Measurements from ENCODE around the gene ANAPC10. TPM values are rescaled to one million over a fixed set of nuclear protein-coding genes. Genes with fewer than 3 reads are reported as not detected.
"Not testable (repeated sequence)": the region's sequence is repeated elsewhere in the genome, so short reads cannot be mapped to it uniquely, and the experiment has no call there.

Gene ANAPC10
- total and polyA plus RNA-seq, 2 donors (not counting 3 experiments of a cell fraction or from before 2014, with no cell fraction given) = 15.7 to 24.0 TPM

DNA sequence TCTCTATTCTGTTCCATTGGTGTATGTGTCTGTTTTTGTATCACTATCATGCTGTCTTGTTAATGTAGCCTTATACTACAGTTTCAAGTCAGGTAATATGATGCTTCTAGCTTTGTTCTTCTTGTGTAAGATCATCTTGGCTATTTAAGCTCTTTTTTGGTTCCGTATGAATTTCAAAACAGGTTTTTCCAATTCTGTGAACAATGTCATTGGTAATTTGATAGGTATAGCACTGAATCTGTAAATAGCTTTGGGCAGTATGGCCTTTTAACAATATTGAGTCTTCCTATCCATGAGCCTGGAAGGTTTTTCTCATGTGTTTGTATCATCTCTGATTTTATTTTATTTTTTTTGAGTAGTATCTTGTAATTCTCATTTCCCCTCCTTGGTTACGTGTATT is 94.3 kb downstream of the ANAPC10 start:
- no peak for TF ChIP-seq POLR2A (IDR thresholded peaks at IDR 0.05; ENCODE audit: low read depth, low read length)
- no peak for TF ChIP-seq CTCF (IDR thresholded peaks at IDR 0.05; ENCODE audit: extremely low read depth in 1 of 2, insufficient read depth in 1 of 2, low read depth in 1 of 2, low read length in 2 of 2)
- Histone ChIP-seq H3K4me2 (ENCODE audit: insufficient read depth, low read length) (no peak overlapping the region), H3K4me3 (replicated peaks in 1 of 3; ENCODE audit: insufficient read depth in 1 of 3, low read depth in 1 of 3, low read length in 3 of 3) (no peak overlapping the region), H3K9me1 (replicated peaks; ENCODE audit: control insufficient read depth, extremely low read depth, insufficient read depth, low read length) (no peaks in the 10 kb centered on the region), H3K79me2 (ENCODE audit: control insufficient read depth, insufficient read depth, low read length) (no peaks in the 10 kb centered on the region), H4K20me1 (replicated peaks; ENCODE audit: control insufficient read depth, extremely low read depth, insufficient read depth, low read length) (no peaks in the 10 kb centered on the region), H3K9ac (replicated peaks; ENCODE audit: extremely low read depth, insufficient read depth, low read length) (no peak overlapping the region), H3K27me3 (ENCODE audit: control insufficient read depth in 2 of 2, insufficient read depth in 2 of 2, low read length in 2 of 2) (no peaks in the 10 kb centered on the region), H3K27ac (ENCODE audit: insufficient read depth, low read depth, low read length) (no peak overlapping the region), H3K9me3 (replicated peaks; ENCODE audit: control insufficient read depth, insufficient read depth, low read length) (no peaks in the 10 kb centered on the region), H3K4me1 (ENCODE audit: control insufficient read depth, extremely low read depth, insufficient read depth, low read length) (no peaks in the 10 kb centered on the region), H3K36me3 (ENCODE audit: control insufficient read depth in 2 of 2, extremely low read depth in 1 of 2, insufficient read depth in 2 of 2, low read length in 2 of 2) (no peaks in the 10 kb centered on the region), H2AFZ (ENCODE audit: low read depth, low read length) (no peak overlapping the region)
- dilution Hi-C loops (cut with MboI; ENCODE audit: extremely low pct_ligation_motif_present, low sequenced_read_pairs) = no loop called here
- no peak for FAIRE-seq
- DNase-seq (ENCODE audit: low read depth, low spot score) = no peak
- BruUV-seq (replicated peaks) = no TSS peak
- ChIA-PET CTCF (no interaction called here), POLR2A (no interaction called here)
- intact Hi-C loops (cut with micrococcal nuclease) = no loop called here

- intact Hi-C loops (cut with micrococcal nuclease) (no loop called here), dilution Hi-C loops (cut with MboI; ENCODE audit: extremely low pct_ligation_motif_present, low sequenced_read_pairs) (no loop called here)
- no peaks in the 10 kb centered on the region for H3K9me1 ChIP-seq (replicated peaks; ENCODE audit: control insufficient read depth, extremely low read depth, insufficient read depth, low read length)
- DNase-seq (ENCODE audit: low read depth, low spot score) (peak; percentile 15), FAIRE-seq (no peak)
- TF ChIP-seq CTCF (IDR thresholded peaks at IDR 0.05; ENCODE audit: extremely low read depth in 1 of 2, insufficient read depth in 1 of 2, low read depth in 1 of 2, low read length in 2 of 2) = no peak
- no peak for TF ChIP-seq POLR2AphosphoS5 (IDR thresholded peaks at IDR 0.05; ENCODE audit: insufficient read depth, low read depth, low read length)
- no peak for TF ChIP-seq MYC (IDR thresholded peaks at IDR 0.05; ENCODE audit: low read depth, low read length)
- no peak overlapping the region for H3K4me3 ChIP-seq (replicated peaks in 1 of 3; ENCODE audit: insufficient read depth in 1 of 3, low read depth in 1 of 3, low read length in 3 of 3)
- H3K9me3 ChIP-seq (replicated peaks; ENCODE audit: control insufficient read depth, insufficient read depth, low read length) = no peaks in the 10 kb centered on the region
- no peaks in the 10 kb centered on the region for H3K79me2 ChIP-seq (ENCODE audit: control insufficient read depth, insufficient read depth, low read length)
- POLR2A ChIA-PET = no interaction called here
- no peaks in the 10 kb centered on the region for H4K20me1 ChIP-seq (replicated peaks; ENCODE audit: control insufficient read depth, extremely low read depth, insufficient read depth, low read length)
- no TSS peak for BruUV-seq (replicated peaks)
- no peaks in the 10 kb centered on the region for H3K4me1 ChIP-seq (ENCODE audit: control insufficient read depth, extremely low read depth, insufficient read depth, low read length)
- H3K27ac ChIP-seq (ENCODE audit: insufficient read depth, low read depth, low read length) = no peak overlapping the region
- CTCF ChIA-PET = no interaction called here
- H3K4me2 ChIP-seq (ENCODE audit: insufficient read depth, low read length) = no peak overlapping the region
- no peak overlapping the region for H2AFZ ChIP-seq (ENCODE audit: low read depth, low read length)
- no peaks in the 10 kb centered on the region for H3K36me3 ChIP-seq (ENCODE audit: control insufficient read depth in 2 of 2, extremely low read depth in 1 of 2, insufficient read depth in 2 of 2, low read length in 2 of 2)
- no peaks in the 10 kb centered on the region for H3K27me3 ChIP-seq (ENCODE audit: control insufficient read depth in 2 of 2, insufficient read depth in 2 of 2, low read length in 2 of 2)
- H3K9ac ChIP-seq (replicated peaks; ENCODE audit: extremely low read depth, insufficient read depth, low read length) = no peak overlapping the region
Measured at GRCh38 chr4:145001635-145002034, 96.4 kb downstream of the ANAPC10 start.

DNA sequence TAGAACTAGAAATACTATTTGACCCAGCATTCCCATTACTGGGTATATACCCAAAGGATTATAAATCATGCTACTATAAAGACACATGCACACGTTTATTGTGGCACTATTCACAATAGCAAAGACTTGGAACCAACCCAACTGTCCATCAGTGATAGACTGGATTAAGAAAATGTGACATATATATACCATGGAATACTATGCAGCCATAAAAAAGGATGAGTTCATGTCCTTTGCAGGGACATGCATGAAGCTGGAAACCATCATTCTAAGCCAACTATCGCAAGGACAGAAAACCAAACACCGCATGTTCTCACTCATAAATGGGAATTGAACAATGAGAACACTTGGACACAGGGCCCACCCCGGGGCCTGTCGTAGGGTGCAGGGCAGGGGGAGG is 97.3 kb downstream of the ANAPC10 start:
- H3K4me3 ChIP-seq (replicated peaks in 1 of 3; ENCODE audit: insufficient read depth in 1 of 3, low read depth in 1 of 3, low read length in 3 of 3); dilution Hi-C loops (cut with MboI; ENCODE audit: extremely low pct_ligation_motif_present, low sequenced_read_pairs); H2AFZ ChIP-seq (ENCODE audit: low read depth, low read length); H3K9ac ChIP-seq (replicated peaks; ENCODE audit: extremely low read depth, insufficient read depth, low read length); FAIRE-seq; H4K20me1 ChIP-seq (replicated peaks; ENCODE audit: control insufficient read depth, extremely low read depth, insufficient read depth, low read length); POLR2A ChIA-PET; H3K9me3 ChIP-seq (replicated peaks; ENCODE audit: control insufficient read depth, insufficient read depth, low read length); H3K36me3 ChIP-seq (ENCODE audit: control insufficient read depth in 2 of 2, extremely low read depth in 1 of 2, insufficient read depth in 2 of 2, low read length in 2 of 2); DNase-seq (ENCODE audit: low read depth, low spot score); H3K27me3 ChIP-seq (ENCODE audit: control insufficient read depth in 2 of 2, insufficient read depth in 2 of 2, low read length in 2 of 2); BruUV-seq (replicated peaks); CTCF ChIA-PET; H3K4me2 ChIP-seq (ENCODE audit: insufficient read depth, low read length); H3K9me1 ChIP-seq (replicated peaks; ENCODE audit: control insufficient read depth, extremely low read depth, insufficient read depth, low read length); intact Hi-C loops (cut with micrococcal nuclease); H3K27ac ChIP-seq (ENCODE audit: insufficient read depth, low read depth, low read length); H3K79me2 ChIP-seq (ENCODE audit: control insufficient read depth, insufficient read depth, low read length); H3K4me1 ChIP-seq (ENCODE audit: control insufficient read depth, extremely low read depth, insufficient read depth, low read length): not testable (repeated sequence)

Data from endothelial cell of umbilical vein (primary cell).